ENCODE results near the gene MAP7D2. TPM values are rescaled to one million over a fixed set of nuclear protein-coding genes. Genes with fewer than 3 reads are reported as not detected.

The MAP7D2 gene
- total and polyA plus RNA-seq, 2 experiments from 2014 or later, result 0.90 to 1.6 TPM

DNA sequence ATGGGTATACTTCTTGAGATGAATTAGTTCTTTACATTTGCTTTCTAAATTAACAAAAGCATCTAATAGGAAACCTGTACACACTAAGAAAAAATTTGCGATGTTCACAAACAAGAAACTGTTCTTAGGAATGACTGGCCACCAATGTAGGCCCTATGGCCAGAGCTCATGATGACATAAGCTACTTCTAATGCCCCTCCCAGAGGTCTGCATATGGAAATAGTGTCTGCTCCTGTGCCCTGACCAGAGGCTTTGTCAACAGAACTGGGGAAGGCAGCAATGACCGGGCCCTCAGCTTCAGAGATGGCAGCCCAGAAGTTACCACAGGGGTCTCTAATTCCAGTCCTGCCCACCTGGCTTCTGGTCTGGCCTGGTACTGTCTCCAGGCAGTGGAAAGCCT lies 110.8 kb downstream of the MAP7D2 start:
- H3K27me3 Mint-ChIP-seq (ENCODE audit: insufficient read depth, low read depth, poor library complexity), result no peaks in the 10 kb centered on the region
- H3K36me3 ChIP-seq (ENCODE audit: insufficient read depth), result no peaks in the 10 kb centered on the region
- no peak overlapping the region for H3K4me3 ChIP-seq
- H2AFZ ChIP-seq, result no peak overlapping the region
- no peak for DNase-seq (ENCODE audit: low spot score)
- no peaks in the 10 kb centered on the region for H3K4me1 ChIP-seq (ENCODE audit: insufficient read depth)
- H3K36me3 Mint-ChIP-seq (ENCODE audit: low read depth), result no peaks in the 10 kb centered on the region
- H3K4me2 ChIP-seq, result no peak overlapping the region
- H3K27ac ChIP-seq (ENCODE audit: low read depth), result no peak overlapping the region
- peaks cover 5% of the 10 kb centered on the region; the same call in 1 of the 3 replicates for H3K4me1 Mint-ChIP-seq
- no peak for ATAC-seq
- H3K9me3 Mint-ChIP-seq, result no peaks in the 10 kb centered on the region
- H3K79me2 ChIP-seq (replicated peaks; ENCODE audit: insufficient read depth), result no peaks in the 10 kb centered on the region
- TF ChIP-seq JUNB (IDR thresholded peaks at IDR 0.05; ENCODE audit: unreplicated experiment) (no peak), NANOG (IDR thresholded peaks at IDR 0.05; ENCODE audit: borderline replicate concordance) (no peak), CREB1 (CRISPR knock-in tag; IDR thresholded peaks at IDR 0.05; ENCODE audit: low read depth) (no peak), ZNF331 (CRISPR knock-in tag; IDR thresholded peaks at IDR 0.05; ENCODE audit: low read depth) (no peak), EZH2phosphoT487 (IDR thresholded peaks at IDR 0.05; ENCODE audit: unreplicated experiment) (no peak), EZH2 (IDR thresholded peaks at IDR 0.05; ENCODE audit: low read depth, unreplicated experiment) (no peak), STAT1 (IDR thresholded peaks at IDR 0.05; ENCODE audit: unreplicated experiment) (no peak), POLR2AphosphoS5 (IDR thresholded peaks at IDR 0.05; ENCODE audit: low read depth) (no peak), ZNF114 (CRISPR knock-in tag; IDR thresholded peaks at IDR 0.05) (no peak)
- TF ChIP-seq, protein P1, sequence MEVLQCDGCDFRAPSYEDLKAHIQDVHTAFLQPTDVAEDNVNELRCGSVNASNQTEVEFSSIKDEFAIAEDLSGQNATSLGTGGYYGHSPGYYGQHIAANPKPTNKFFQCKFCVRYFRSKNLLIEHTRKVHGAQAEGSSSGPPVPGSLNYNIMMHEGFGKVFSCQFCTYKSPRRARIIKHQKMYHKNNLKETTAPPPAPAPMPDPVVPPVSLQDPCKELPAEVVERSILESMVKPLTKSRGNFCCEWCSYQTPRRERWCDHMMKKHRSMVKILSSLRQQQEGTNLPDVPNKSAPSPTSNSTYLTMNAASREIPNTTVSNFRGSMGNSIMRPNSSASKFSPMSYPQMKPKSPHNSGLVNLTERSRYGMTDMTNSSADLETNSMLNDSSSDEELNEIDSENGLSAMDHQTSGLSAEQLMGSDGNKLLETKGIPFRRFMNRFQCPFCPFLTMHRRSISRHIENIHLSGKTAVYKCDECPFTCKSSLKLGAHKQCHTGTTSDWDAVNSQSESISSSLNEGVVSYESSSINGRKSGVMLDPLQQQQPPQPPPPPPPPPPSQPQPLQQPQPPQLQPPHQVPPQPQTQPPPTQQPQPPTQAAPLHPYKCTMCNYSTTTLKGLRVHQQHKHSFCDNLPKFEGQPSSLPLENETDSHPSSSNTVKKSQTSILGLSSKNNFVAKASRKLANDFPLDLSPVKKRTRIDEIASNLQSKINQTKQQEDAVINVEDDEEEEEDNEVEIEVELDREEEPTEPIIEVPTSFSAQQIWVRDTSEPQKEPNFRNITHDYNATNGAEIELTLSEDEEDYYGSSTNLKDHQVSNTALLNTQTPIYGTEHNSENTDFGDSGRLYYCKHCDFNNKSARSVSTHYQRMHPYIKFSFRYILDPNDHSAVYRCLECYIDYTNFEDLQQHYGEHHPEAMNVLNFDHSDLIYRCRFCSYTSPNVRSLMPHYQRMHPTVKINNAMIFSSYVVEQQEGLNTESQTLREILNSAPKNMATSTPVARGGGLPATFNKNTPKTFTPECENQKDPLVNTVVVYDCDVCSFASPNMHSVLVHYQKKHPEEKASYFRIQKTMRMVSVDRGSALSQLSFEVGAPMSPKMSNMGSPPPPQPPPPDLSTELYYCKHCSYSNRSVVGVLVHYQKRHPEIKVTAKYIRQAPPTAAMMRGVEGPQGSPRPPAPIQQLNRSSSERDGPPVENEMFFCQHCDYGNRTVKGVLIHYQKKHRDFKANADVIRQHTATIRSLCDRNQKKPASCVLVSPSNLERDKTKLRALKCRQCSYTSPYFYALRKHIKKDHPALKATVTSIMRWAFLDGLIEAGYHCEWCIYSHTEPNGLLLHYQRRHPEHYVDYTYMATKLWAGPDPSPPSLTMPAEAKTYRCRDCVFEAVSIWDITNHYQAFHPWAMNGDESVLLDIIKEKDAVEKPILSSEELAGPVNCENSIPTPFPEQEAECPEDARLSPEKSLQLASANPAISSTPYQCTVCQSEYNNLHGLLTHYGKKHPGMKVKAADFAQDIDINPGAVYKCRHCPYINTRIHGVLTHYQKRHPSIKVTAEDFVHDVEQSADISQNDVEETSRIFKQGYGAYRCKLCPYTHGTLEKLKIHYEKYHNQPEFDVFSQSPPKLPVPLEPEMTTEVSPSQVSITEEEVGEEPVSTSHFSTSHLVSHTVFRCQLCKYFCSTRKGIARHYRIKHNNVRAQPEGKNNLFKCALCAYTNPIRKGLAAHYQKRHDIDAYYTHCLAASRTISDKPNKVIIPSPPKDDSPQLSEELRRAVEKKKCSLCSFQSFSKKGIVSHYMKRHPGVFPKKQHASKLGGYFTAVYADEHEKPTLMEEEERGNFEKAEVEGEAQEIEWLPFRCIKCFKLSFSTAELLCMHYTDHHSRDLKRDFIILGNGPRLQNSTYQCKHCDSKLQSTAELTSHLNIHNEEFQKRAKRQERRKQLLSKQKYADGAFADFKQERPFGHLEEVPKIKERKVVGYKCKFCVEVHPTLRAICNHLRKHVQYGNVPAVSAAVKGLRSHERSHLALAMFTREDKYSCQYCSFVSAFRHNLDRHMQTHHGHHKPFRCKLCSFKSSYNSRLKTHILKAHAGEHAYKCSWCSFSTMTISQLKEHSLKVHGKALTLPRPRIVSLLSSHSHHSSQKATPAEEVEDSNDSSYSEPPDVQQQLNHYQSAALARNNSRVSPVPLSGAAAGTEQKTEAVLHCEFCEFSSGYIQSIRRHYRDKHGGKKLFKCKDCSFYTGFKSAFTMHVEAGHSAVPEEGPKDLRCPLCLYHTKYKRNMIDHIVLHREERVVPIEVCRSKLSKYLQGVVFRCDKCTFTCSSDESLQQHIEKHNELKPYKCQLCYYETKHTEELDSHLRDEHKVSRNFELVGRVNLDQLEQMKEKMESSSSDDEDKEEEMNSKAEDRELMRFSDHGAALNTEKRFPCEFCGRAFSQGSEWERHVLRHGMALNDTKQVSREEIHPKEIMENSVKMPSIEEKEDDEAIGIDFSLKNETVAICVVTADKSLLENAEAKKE (CRISPR knock-in tag; IDR thresholded peaks at IDR 0.05), result no peak
- TF ChIP-seq, protein P2, sequence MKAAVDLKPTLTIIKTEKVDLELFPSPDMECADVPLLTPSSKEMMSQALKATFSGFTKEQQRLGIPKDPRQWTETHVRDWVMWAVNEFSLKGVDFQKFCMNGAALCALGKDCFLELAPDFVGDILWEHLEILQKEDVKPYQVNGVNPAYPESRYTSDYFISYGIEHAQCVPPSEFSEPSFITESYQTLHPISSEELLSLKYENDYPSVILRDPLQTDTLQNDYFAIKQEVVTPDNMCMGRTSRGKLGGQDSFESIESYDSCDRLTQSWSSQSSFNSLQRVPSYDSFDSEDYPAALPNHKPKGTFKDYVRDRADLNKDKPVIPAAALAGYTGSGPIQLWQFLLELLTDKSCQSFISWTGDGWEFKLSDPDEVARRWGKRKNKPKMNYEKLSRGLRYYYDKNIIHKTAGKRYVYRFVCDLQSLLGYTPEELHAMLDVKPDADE (IDR thresholded peaks at IDR 0.05), result no peak
- TF ChIP-seq, protein P3, sequence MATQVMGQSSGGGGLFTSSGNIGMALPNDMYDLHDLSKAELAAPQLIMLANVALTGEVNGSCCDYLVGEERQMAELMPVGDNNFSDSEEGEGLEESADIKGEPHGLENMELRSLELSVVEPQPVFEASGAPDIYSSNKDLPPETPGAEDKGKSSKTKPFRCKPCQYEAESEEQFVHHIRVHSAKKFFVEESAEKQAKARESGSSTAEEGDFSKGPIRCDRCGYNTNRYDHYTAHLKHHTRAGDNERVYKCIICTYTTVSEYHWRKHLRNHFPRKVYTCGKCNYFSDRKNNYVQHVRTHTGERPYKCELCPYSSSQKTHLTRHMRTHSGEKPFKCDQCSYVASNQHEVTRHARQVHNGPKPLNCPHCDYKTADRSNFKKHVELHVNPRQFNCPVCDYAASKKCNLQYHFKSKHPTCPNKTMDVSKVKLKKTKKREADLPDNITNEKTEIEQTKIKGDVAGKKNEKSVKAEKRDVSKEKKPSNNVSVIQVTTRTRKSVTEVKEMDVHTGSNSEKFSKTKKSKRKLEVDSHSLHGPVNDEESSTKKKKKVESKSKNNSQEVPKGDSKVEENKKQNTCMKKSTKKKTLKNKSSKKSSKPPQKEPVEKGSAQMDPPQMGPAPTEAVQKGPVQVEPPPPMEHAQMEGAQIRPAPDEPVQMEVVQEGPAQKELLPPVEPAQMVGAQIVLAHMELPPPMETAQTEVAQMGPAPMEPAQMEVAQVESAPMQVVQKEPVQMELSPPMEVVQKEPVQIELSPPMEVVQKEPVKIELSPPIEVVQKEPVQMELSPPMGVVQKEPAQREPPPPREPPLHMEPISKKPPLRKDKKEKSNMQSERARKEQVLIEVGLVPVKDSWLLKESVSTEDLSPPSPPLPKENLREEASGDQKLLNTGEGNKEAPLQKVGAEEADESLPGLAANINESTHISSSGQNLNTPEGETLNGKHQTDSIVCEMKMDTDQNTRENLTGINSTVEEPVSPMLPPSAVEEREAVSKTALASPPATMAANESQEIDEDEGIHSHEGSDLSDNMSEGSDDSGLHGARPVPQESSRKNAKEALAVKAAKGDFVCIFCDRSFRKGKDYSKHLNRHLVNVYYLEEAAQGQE (IDR thresholded peaks at IDR 0.05; ENCODE audit: unreplicated experiment), result no peak
- TF ChIP-seq, protein P4, sequence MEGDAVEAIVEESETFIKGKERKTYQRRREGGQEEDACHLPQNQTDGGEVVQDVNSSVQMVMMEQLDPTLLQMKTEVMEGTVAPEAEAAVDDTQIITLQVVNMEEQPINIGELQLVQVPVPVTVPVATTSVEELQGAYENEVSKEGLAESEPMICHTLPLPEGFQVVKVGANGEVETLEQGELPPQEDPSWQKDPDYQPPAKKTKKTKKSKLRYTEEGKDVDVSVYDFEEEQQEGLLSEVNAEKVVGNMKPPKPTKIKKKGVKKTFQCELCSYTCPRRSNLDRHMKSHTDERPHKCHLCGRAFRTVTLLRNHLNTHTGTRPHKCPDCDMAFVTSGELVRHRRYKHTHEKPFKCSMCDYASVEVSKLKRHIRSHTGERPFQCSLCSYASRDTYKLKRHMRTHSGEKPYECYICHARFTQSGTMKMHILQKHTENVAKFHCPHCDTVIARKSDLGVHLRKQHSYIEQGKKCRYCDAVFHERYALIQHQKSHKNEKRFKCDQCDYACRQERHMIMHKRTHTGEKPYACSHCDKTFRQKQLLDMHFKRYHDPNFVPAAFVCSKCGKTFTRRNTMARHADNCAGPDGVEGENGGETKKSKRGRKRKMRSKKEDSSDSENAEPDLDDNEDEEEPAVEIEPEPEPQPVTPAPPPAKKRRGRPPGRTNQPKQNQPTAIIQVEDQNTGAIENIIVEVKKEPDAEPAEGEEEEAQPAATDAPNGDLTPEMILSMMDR (conservative IDR thresholded peaks at IDR 0.05; ENCODE audit: low read depth in 2 of 2), result no peak
- H4K20me1 ChIP-seq (replicated peaks; ENCODE audit: insufficient read depth), result no peaks in the 10 kb centered on the region
- H3K27ac Mint-ChIP-seq, result no peak overlapping the region
- no peaks in the 10 kb centered on the region for H3K27me3 ChIP-seq (ENCODE audit: insufficient read depth)
- no peaks in the 10 kb centered on the region for H3K9me2 ChIP-seq (ENCODE audit: insufficient read depth)
- no peaks in the 10 kb centered on the region for H3F3A ChIP-seq (replicated peaks; ENCODE audit: low read depth)
- no peak overlapping the region for H3K4me3 Mint-ChIP-seq
